ENCODE measurements around the gene ADCY1.

The ADCY1 gene

GRCh38 chr7:45642044-45642443, 67.9 kb downstream of the ADCY1 start:
- TF ChIP-seq, protein P1, sequence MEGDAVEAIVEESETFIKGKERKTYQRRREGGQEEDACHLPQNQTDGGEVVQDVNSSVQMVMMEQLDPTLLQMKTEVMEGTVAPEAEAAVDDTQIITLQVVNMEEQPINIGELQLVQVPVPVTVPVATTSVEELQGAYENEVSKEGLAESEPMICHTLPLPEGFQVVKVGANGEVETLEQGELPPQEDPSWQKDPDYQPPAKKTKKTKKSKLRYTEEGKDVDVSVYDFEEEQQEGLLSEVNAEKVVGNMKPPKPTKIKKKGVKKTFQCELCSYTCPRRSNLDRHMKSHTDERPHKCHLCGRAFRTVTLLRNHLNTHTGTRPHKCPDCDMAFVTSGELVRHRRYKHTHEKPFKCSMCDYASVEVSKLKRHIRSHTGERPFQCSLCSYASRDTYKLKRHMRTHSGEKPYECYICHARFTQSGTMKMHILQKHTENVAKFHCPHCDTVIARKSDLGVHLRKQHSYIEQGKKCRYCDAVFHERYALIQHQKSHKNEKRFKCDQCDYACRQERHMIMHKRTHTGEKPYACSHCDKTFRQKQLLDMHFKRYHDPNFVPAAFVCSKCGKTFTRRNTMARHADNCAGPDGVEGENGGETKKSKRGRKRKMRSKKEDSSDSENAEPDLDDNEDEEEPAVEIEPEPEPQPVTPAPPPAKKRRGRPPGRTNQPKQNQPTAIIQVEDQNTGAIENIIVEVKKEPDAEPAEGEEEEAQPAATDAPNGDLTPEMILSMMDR (IDR thresholded peaks at IDR 0.05; ENCODE audit: borderline replicate concordance, control extremely low read depth, extremely low read depth, insufficient read depth, missing control alignments) = no peak
- in situ Hi-C loops (cut with MboI; ENCODE audit: low sequenced_read_pairs, unreplicated experiment) = no loop called here

GRCh38 chr7:45643630-45644029, 69.5 kb downstream of the ADCY1 start:
- DNase-seq (ENCODE audit: low spot score) = no peak
- in situ Hi-C loops (cut with MboI; ENCODE audit: low sequenced_read_pairs, unreplicated experiment) = no loop called here
- TF ChIP-seq, protein P1 (IDR thresholded peaks at IDR 0.05; ENCODE audit: borderline replicate concordance, control extremely low read depth, extremely low read depth, insufficient read depth, missing control alignments) = no peak

More at GRCh38 chr7:45642044-45642443, 67.9 kb downstream of the ADCY1 start:
- DNase-seq (ENCODE audit: low spot score) = no peak

GRCh38 chr7:45644237-45644636, 70.1 kb downstream of the ADCY1 start:
- DNase-seq (ENCODE audit: low spot score) = no peak
- in situ Hi-C loops (cut with MboI; ENCODE audit: low sequenced_read_pairs, unreplicated experiment) = no loop called here
- TF ChIP-seq, protein P1 (IDR thresholded peaks at IDR 0.05; ENCODE audit: borderline replicate concordance, control extremely low read depth, extremely low read depth, insufficient read depth, missing control alignments) = no peak

- TF ChIP-seq, protein P1 (IDR thresholded peaks at IDR 0.05; ENCODE audit: borderline replicate concordance, control extremely low read depth, extremely low read depth, insufficient read depth, missing control alignments) = no peak
- in situ Hi-C loops (cut with MboI; ENCODE audit: low sequenced_read_pairs, unreplicated experiment) = no loop called here
- no peak for DNase-seq (ENCODE audit: low spot score)
Observed at GRCh38 chr7:45645141-45645969, 71.2 kb downstream of the ADCY1 start.

DNA sequence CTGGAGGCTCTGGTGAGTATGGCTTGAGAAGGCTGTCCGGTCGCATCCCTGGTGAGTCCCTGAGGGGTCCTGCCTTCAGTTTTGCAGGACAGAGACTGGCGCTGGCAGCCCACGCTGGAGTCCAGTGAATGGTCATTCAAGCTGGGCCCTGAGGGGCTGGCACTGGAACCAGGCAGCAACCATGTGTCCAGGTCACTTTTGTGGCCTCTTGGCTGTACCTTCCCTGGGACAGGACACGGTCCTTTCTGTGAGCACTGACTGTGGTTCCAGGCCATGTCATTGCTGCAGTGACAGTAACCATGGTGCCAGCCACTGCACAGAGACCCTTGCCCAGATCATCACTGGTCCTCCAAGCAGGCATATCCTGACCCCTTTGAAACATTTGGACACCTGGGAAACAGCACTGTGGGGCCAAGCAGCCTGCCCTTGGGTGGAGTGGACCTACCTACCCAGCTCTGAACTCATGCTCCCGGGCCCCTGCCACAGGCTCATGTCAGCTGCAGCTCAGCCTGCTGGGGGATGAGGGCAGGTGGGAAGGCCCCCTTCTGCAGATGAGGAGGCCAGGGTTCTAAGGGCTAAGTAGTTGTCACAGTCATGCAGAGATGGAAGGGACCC, 72.1 kb downstream of the ADCY1 start:
- in situ Hi-C loops (cut with MboI; ENCODE audit: low sequenced_read_pairs, unreplicated experiment) = no loop called here
- TF ChIP-seq, protein P1 (IDR thresholded peaks at IDR 0.05; ENCODE audit: borderline replicate concordance, control extremely low read depth, extremely low read depth, insufficient read depth, missing control alignments) = no peak
- no peak for DNase-seq (ENCODE audit: low spot score)

DNA sequence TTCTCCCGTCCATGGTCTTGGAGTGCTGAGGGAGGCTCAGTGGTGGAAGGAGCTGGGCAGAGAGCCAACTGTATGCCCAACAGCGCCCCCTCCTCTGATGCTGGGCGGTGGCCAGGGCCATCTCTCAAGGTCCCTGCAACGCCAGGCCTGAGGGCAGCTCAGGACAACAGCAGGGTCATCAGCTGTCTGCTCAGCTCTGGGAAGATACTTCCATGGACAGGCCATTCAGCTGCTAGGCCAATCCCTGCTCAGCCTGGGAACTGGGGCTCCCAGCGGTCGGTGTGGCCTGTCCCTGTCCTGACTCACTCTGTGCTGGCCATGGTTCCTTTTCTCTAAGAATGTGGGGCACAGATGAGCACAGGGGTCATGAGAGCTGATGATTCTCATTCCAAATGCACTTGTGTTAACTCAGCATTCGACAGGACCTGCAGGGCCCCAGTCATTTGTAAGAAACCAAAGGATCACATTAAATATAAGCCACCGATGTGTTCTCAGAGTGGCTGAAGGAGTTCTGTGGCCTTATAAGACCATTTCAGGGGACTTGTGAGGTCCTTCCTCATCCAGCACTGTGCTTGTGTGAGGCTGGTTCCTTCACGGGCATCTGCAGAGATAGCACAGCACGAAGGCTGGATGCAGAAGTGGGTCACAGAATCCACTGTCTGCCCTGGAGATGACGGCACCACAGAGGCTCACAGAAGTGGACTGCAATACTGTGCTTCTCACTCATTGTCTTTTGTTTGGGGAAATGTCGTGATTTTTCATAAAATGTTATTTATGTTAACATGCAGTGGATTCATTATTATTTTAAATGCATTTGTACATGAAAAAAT, 73.0 kb downstream of the ADCY1 start:
- TF ChIP-seq, protein P1 (IDR thresholded peaks at IDR 0.05; ENCODE audit: borderline replicate concordance, control extremely low read depth, extremely low read depth, insufficient read depth, missing control alignments) = no peak
- DNase-seq (ENCODE audit: low spot score) = no peak
- in situ Hi-C loops (cut with MboI; ENCODE audit: low sequenced_read_pairs, unreplicated experiment) = no loop called here
